Liver (tissue), 9 donors: ENCODE measurements around the gene RAB3B. TPM values are rescaled to one million over a fixed set of nuclear protein-coding genes. Genes with fewer than 3 reads are reported as not detected.

Source experiments
- DNase-seq: peaks from one replicate; pipeline ENCODE4 v3.0.0-alpha.2; 2017; ENCODE audit warnings: low spot score
- H3K27ac ChIP-seq, 2 donors: one replicate each; pipeline ENCODE4 v1.7.0; 2013; ENCODE audit warnings: inconsistent platforms in 2 of 2, low read length in 2 of 2, control low read depth in 1 of 2, low read depth in 1 of 2, mild to moderate bottlenecking in 1 of 2
- H3K27me3 ChIP-seq, 4 donors: one replicate each; pipeline versions ENCODE4 v1.6.1 to v1.7.0; 2013; ENCODE audit warnings: low read length in 3 of 4, inconsistent platforms in 1 of 4, mild to moderate bottlenecking in 1 of 4, moderate library complexity in 1 of 4; ENCODE audit not compliant: control insufficient read depth in 4 of 4, insufficient read depth in 4 of 4
- H3K36me3 ChIP-seq, 4 donors: one replicate each; pipeline versions ENCODE4 v1.6.1 to v1.7.0; 2013; ENCODE audit warnings: low read length in 3 of 4, mild to moderate bottlenecking in 3 of 4, low read depth in 1 of 4, moderate library complexity in 1 of 4; ENCODE audit not compliant: control insufficient read depth in 4 of 4, insufficient read depth in 3 of 4
- H3K4me1 ChIP-seq, 4 donors: one replicate each; pipeline versions ENCODE4 v1.6.1 to v1.7.0; 2013; ENCODE audit warnings: low read length in 3 of 4, mild to moderate bottlenecking in 3 of 4, moderate library complexity in 1 of 4; ENCODE audit not compliant: control insufficient read depth in 4 of 4, insufficient read depth in 4 of 4
- H3K4me3 ChIP-seq, 3 donors: one replicate each; pipeline versions ENCODE4 v1.6.1 to v1.7.0; 2013; ENCODE audit warnings: low read length in 3 of 3, control low read depth in 1 of 3, low read depth in 1 of 3, mild to moderate bottlenecking in 1 of 3
- H3K9ac ChIP-seq, 2 donors: one replicate each; pipeline ENCODE4 v1.7.0; 2013; ENCODE audit warnings: low read length in 2 of 2, mild to moderate bottlenecking in 2 of 2, moderate library complexity in 2 of 2, control low read depth in 1 of 2, low read depth in 1 of 2
- H3K9me3 ChIP-seq, 4 donors: one replicate each; pipeline versions ENCODE4 v1.6.1 to v1.7.0; 2013; ENCODE audit warnings: low read length in 3 of 4; ENCODE audit not compliant: control insufficient read depth in 4 of 4
- EGR1 ChIP-seq, 2 donors: IDR thresholded peaks; 2 replicates each; pipeline ENCODE4 v1.6.1; 2016 to 2018; ENCODE audit warnings: antibody characterized with exemption in 2 of 2, low read depth in 2 of 2
- FOXA1 ChIP-seq: IDR thresholded peaks from 2 replicates; pipeline ENCODE4 v1.6.1; 2016; ENCODE audit warnings: antibody characterized with exemption
- FOXA2 ChIP-seq: IDR thresholded peaks from 2 replicates; pipeline ENCODE4 v1.6.1; 2016; ENCODE audit warnings: antibody characterized with exemption
- GABPA ChIP-seq, 2 donors: IDR thresholded peaks in 1 of 2; conservative IDR thresholded peaks in 1 of 2; 2 replicates each; pipeline ENCODE4 v1.6.1; 2016; ENCODE audit warnings: antibody characterized with exemption in 2 of 2, mild to moderate bottlenecking in 1 of 2, moderate library complexity in 1 of 2
- HNF4A ChIP-seq, 2 donors: conservative IDR thresholded peaks; 2 replicates each; pipeline ENCODE4 v1.6.1; 2016; ENCODE audit warnings: antibody characterized with exemption in 2 of 2, mild to moderate bottlenecking in 2 of 2
- HNF4G ChIP-seq: IDR thresholded peaks from 2 replicates; pipeline ENCODE4 v1.6.1; 2016; ENCODE audit warnings: antibody characterized with exemption
- JUND ChIP-seq, 2 donors: IDR thresholded peaks; 2 replicates each; pipeline ENCODE4 v1.6.1; 2016; ENCODE audit warnings: antibody characterized with exemption in 2 of 2
- NR2F2 ChIP-seq: IDR thresholded peaks from 2 replicates; pipeline ENCODE4 v1.6.1; 2016; ENCODE audit warnings: antibody characterized with exemption
- RAD21 ChIP-seq, 2 donors: IDR thresholded peaks; 2 replicates each; pipeline ENCODE4 v1.6.1; 2016; ENCODE audit warnings: antibody characterized with exemption in 2 of 2, mild to moderate bottlenecking in 2 of 2
- REST ChIP-seq: IDR thresholded peaks from 2 replicates; pipeline ENCODE4 v1.6.1; 2016; ENCODE audit warnings: antibody characterized with exemption, mild to moderate bottlenecking
- RXRA ChIP-seq, 2 donors: IDR thresholded peaks; 2 replicates each; pipeline ENCODE4 v1.6.1; 2017 to 2018; ENCODE audit warnings: antibody characterized with exemption in 2 of 2, mild to moderate bottlenecking in 1 of 2
- SP1 ChIP-seq: IDR thresholded peaks from 2 replicates; pipeline ENCODE4 v1.6.1; 2018; ENCODE audit warnings: antibody characterized with exemption, mild to moderate bottlenecking
- TAF1 ChIP-seq: conservative IDR thresholded peaks from 2 replicates; pipeline ENCODE4 v1.6.1; 2016; ENCODE audit warnings: antibody characterized with exemption, mild to moderate bottlenecking
- YY1 ChIP-seq: IDR thresholded peaks from 2 replicates; pipeline ENCODE4 v1.6.1; 2016; ENCODE audit warnings: antibody characterized with exemption, mild to moderate bottlenecking
- ZBTB33 ChIP-seq: IDR thresholded peaks from 2 replicates; pipeline ENCODE4 v1.6.1; 2016; ENCODE audit warnings: antibody characterized with exemption
- WGBS: extraction: QIAGEN DNeasy Blood & Tissue Kit; methylation state at CpG from one replicate; pipeline ENCODE4 v1.1.7; 2013; 5-methylcytosine and 5-hydroxymethylcytosine counted together
- polyA plus RNA-seq, 2 donors: library from polyadenylated mRNA; stranded (reverse) in 1 of 2; unstranded in 1 of 2; fragments of 200-250 nt in 1 of 2; fragments of >200 nt in 1 of 2; fragmentation: Nextera tagmentation in 1 of 2; extraction: Ambion mirVana in 1 of 2; gene quantifications; one replicate each; pipeline versions ENCODE4 v1.2.1 to v1.2.3, GENCODE V29; 2013 to 2015
- total RNA-seq, 2 donors: library from RNA; depleted of rRNA; stranded (reverse); fragments of >200 nt; gene quantifications; one replicate each; pipeline ENCODE4 v1.2.3, GENCODE V29; 2014
- TF ChIP-seq, protein P1 (sequence below): IDR thresholded peaks from 2 replicates; pipeline ENCODE4 v1.6.1; 2016; ENCODE audit warnings: antibody characterized with exemption
- TF ChIP-seq, protein P2 (sequence below): fragments of 150-350 bp; IDR thresholded peaks from 2 replicates; pipeline ENCODE4 v1.5.1; 2017; ENCODE audit warnings: improper control_type of control experiment, low read depth, low read length; ENCODE audit not compliant: missing input control
- donor health status: healthy.
- donor health status: healthy.
- donor health status: healthy.
- donor health status: healthy.
- donor health status: healthy.

The RAB3B gene
- total and polyA plus RNA-seq, 4 donors, result 0.17 to 5.4 (median 0.32) TPM

- H3K9ac ChIP-seq, result no peak overlapping the region
- 88% methylated on average over 1 of the region's 1 CpG for WGBS
- no peak overlapping the region for H3K4me3 ChIP-seq
- no peaks in the 10 kb centered on the region for H3K36me3 ChIP-seq
- TF ChIP-seq ZBTB33 (no peak), RXRA (IDR thresholded peaks at IDR 0.05) (no peak), HNF4G (no peak), EGR1 (IDR thresholded peaks at IDR 0.05; ENCODE audit: low read depth in 2 of 2) (no peak), JUND (IDR thresholded peaks at IDR 0.05) (no peak), FOXA2 (no peak), REST (no peak), TAF1 (no peak), SP1 (no peak), FOXA1 (no peak), YY1 (no peak), HNF4A (conservative IDR thresholded peaks at IDR 0.05) (no peak), RAD21 (IDR thresholded peaks at IDR 0.05) (no peak), GABPA (IDR thresholded peaks at IDR 0.05 in 1 of 2, conservative IDR thresholded peaks at IDR 0.05 in 1 of 2) (no peak), NR2F2 (no peak)
- TF ChIP-seq, protein P1, sequence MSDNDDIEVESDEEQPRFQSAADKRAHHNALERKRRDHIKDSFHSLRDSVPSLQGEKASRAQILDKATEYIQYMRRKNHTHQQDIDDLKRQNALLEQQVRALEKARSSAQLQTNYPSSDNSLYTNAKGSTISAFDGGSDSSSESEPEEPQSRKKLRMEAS, result no peak
- TF ChIP-seq, protein P2, sequence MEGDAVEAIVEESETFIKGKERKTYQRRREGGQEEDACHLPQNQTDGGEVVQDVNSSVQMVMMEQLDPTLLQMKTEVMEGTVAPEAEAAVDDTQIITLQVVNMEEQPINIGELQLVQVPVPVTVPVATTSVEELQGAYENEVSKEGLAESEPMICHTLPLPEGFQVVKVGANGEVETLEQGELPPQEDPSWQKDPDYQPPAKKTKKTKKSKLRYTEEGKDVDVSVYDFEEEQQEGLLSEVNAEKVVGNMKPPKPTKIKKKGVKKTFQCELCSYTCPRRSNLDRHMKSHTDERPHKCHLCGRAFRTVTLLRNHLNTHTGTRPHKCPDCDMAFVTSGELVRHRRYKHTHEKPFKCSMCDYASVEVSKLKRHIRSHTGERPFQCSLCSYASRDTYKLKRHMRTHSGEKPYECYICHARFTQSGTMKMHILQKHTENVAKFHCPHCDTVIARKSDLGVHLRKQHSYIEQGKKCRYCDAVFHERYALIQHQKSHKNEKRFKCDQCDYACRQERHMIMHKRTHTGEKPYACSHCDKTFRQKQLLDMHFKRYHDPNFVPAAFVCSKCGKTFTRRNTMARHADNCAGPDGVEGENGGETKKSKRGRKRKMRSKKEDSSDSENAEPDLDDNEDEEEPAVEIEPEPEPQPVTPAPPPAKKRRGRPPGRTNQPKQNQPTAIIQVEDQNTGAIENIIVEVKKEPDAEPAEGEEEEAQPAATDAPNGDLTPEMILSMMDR, result no peak
- H3K9me3 ChIP-seq, result no peaks in the 10 kb centered on the region
- no peak overlapping the region for H3K27ac ChIP-seq
- DNase-seq, result no peak
- H3K4me1 ChIP-seq, result peaks cover 0 to 6% (median 2%) of the 10 kb centered on the region in 4 donors
- no peaks in the 10 kb centered on the region for H3K27me3 ChIP-seq
These were observed 16.7 kb downstream of the RAB3B start for GRCh38 chr1:51973587-51974474.
